Prostate gland (tissue), 2 donors: ENCODE measurements around the gene SLC44A3. TPM values are rescaled to one million over a fixed set of nuclear protein-coding genes. Genes with fewer than 3 reads are reported as not detected.

Experiments used
- DNase-seq: peaks from one replicate; pipeline ENCODE4 v3.0.0-alpha.2; 2019; ENCODE audit warnings: low spot score
- H3K27ac ChIP-seq, 2 donors: fragments of 200-600 bp; sonication (generic); 2 replicates each; pipeline ENCODE4 v1.5.1; 2017 to 2019
- H3K27me3 ChIP-seq: fragments of 200-600 bp; sonication (generic); replicated peaks from 2 replicates; pipeline ENCODE4 v1.5.1; 2019; ENCODE audit not compliant: insufficient read depth
- H3K36me3 ChIP-seq, 2 donors: fragments of 200-600 bp; sonication (generic); 1 replicate in 1 of 2; 2 replicates in 1 of 2; pipeline versions ENCODE4 v1.5.1 to v1.8.1; 2017 to 2019
- H3K4me1 ChIP-seq: fragments of 200-600 bp; sonication (generic); replicated peaks from 2 replicates; pipeline ENCODE4 v1.5.1; 2019
- H3K4me3 ChIP-seq, 2 donors: fragments of 200-600 bp; sonication (generic); 2 replicates each; pipeline ENCODE4 v1.5.1; 2017 to 2019
- H3K9me3 ChIP-seq: fragments of 200-600 bp; sonication (generic); 2 replicates; pipeline ENCODE4 v1.5.1; 2017
- CTCF ChIP-seq, 4 experiments: fragments of 200-600 bp in 2 of 4; fragments of 450-650 bp in 2 of 4; sonication (generic) in 2 of 4; IDR thresholded peaks; 1 replicate in 3 of 4; 2 replicates in 1 of 4; pipeline ENCODE4 v1.5.1; 2016 to 2019; ENCODE audit warnings: antibody characterized with exemption in 4 of 4, mild to moderate bottlenecking in 2 of 4, moderate library complexity in 2 of 4
- POLR2A ChIP-seq: fragments of 450-650 bp; IDR thresholded peaks from one replicate; pipeline ENCODE4 v1.6.1; 2016; ENCODE audit warnings: antibody characterized with exemption, mild to moderate bottlenecking
- POLR2AphosphoS5 ChIP-seq: sonication (generic); formaldehyde crosslinking; IDR thresholded peaks from one replicate; pipeline ENCODE4 v1.6.1; 2017; ENCODE audit warnings: antibody characterized with exemption
- WGBS: methylation state at CpG from one replicate; pipeline ENCODE4 v1.1.5; 2018; 5-methylcytosine and 5-hydroxymethylcytosine counted together
- intact Hi-C: fragments of 100-400 bp; cut with DNase I; formaldehyde crosslinking; loops from one replicate; pipeline ENCODE4 v1.14.2; 2022
- total RNA-seq, 2 donors: library from RNA; depleted of rRNA; stranded (reverse); fragments of >200 nt; gene quantifications; one replicate each; pipeline ENCODE4 v1.1.0, GENCODE V29; 2016

SLC44A3 gene
- total RNA-seq, 2 donors from 2014 or later: 15.4 to 16.2 TPM

GRCh38 chr1:94807742-94808491 lies 12.2 kb upstream of the SLC44A3 start:
- H3K27ac ChIP-seq: no peak overlapping the region
- no peaks in the 10 kb centered on the region for H3K4me1 ChIP-seq
- 81% methylated on average over 12 of the region's 12 CpGs for WGBS
- no peak overlapping the region for H3K4me3 ChIP-seq
- no peaks in the 10 kb centered on the region for H3K9me3 ChIP-seq
- H3K27me3 ChIP-seq: no peaks in the 10 kb centered on the region
- no peak for DNase-seq
- peak in 1 of 4 experiments; percentile 4 for TF ChIP-seq CTCF (IDR thresholded peaks at IDR 0.05)
- TF ChIP-seq POLR2AphosphoS5: no peak
- no peaks in the 10 kb centered on the region for H3K36me3 ChIP-seq
- intact Hi-C loops: no loop called here

GRCh38 chr1:94808669-94809068 lies 11.5 kb upstream of the SLC44A3 start:
- Histone ChIP-seq H3K36me3 (no peaks in the 10 kb centered on the region), H3K27ac (no peak overlapping the region), H3K27me3 (no peaks in the 10 kb centered on the region), H3K4me3 (no peak overlapping the region), H3K4me1 (no peaks in the 10 kb centered on the region), H3K9me3 (no peaks in the 10 kb centered on the region)
- 89% methylated on average over 3 of the region's 3 CpGs for WGBS
- TF ChIP-seq POLR2A (no peak), POLR2AphosphoS5 (no peak), CTCF (IDR thresholded peaks at IDR 0.05) (no peak)
- intact Hi-C loops: no loop called here
- DNase-seq: no peak

GRCh38 chr1:94812985-94813384 lies 7.2 kb upstream of the SLC44A3 start:
- H3K4me1 ChIP-seq: no peaks in the 10 kb centered on the region
- DNase-seq: no peak
- H3K27me3 ChIP-seq: no peaks in the 10 kb centered on the region
- 70% methylated on average over 4 of the region's 4 CpGs for WGBS
- TF ChIP-seq POLR2A: no peak
- no peak for TF ChIP-seq CTCF (IDR thresholded peaks at IDR 0.05)
- TF ChIP-seq POLR2AphosphoS5: no peak
- H3K4me3 ChIP-seq: no peak overlapping the region
- H3K27ac ChIP-seq: no peak overlapping the region
- no peaks in the 10 kb centered on the region for H3K36me3 ChIP-seq
- intact Hi-C loops: no loop called here
- no peaks in the 10 kb centered on the region for H3K9me3 ChIP-seq

DNA sequence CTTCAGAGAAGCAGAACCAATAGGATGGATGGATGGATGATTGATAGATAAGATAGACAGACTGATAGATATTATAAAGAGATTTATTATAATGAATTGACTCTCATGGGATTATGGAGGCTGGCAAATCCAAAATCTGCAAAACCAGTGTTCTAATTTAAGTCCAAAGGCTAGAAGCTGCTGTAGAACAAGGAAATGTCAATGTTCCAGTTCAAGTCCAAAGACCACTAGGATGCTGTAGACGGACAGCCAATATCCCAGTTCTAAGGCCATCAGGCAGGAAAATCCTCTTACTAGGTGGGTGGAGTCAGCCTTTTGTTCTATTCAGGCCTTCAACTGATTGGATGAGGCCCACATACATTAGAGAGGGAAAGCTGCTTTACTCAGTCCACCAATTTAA lies 4.1 kb upstream of the SLC44A3 start:
- no peaks in the 10 kb centered on the region for H3K4me1 ChIP-seq

More for the DNA sequence above, 4.1 kb upstream of the SLC44A3 start:
- no peak overlapping the region for H3K27ac ChIP-seq
- intact Hi-C loops: no loop called here
- H3K4me3 ChIP-seq: no peak overlapping the region
- 37% methylated on average over 1 of the region's 1 CpG for WGBS
- no peaks in the 10 kb centered on the region for H3K27me3 ChIP-seq
- no peaks in the 10 kb centered on the region for H3K9me3 ChIP-seq
- DNase-seq: no peak
- TF ChIP-seq CTCF (IDR thresholded peaks at IDR 0.05) (no peak), POLR2AphosphoS5 (no peak), POLR2A (no peak)
- H3K36me3 ChIP-seq: no peaks in the 10 kb centered on the region
